Islet precursor cell (in vitro differentiated cells): ENCODE measurements around the gene CRYGS.
"Not testable (repeated sequence)": the region's sequence is repeated elsewhere in the genome, so short reads cannot be mapped to it uniquely, and the experiment has no call there.

ENCODE experiments used
- DNase-seq: peaks from one replicate; pipeline ENCODE4 v3.0.0-alpha.2; 2018

The CRYGS gene

DNA sequence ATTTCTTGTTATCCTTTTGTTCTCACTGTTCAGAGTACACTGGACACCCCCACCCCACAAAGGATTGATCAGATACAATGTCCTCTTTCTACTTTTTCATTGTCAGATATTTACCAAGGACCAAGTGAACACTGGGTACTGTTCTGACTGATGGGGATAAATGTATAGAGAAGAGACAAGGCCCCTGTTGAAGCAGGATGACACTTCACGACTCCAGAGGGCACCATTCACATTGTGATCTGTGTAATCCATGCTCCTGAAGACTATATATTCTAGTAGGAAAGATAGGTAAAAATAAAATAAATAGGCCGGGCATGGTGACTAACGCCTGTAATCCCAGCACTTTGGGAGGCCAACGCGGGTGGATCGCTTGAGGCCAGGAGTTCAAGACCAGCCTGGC, 7.2 kb upstream of the CRYGS start:
- no peak for DNase-seq

DNA sequence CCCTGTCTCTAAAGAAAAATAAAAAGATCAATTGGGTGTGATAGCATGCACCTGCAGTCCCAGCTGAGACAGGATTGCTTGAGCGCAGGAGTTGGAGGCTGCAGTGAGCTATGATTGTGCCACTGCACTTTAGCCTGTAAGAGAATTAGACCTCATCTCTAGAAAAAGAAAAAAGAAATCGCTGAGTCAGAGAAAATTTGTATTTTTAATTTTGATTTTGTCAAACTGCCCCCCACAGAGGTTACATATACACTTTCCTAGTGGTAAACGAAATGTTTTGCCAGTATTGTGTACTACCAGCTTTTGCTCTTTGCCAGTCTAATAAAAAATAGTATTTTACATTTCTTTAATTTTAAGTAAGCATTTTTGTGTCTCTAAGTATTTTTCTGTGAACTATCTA, 5.3 kb upstream of the CRYGS start:
- DNase-seq: no peak

GRCh38 chr3:186540835-186541226, 3.3 kb downstream of the CRYGS start:
- no peak for DNase-seq

DNA sequence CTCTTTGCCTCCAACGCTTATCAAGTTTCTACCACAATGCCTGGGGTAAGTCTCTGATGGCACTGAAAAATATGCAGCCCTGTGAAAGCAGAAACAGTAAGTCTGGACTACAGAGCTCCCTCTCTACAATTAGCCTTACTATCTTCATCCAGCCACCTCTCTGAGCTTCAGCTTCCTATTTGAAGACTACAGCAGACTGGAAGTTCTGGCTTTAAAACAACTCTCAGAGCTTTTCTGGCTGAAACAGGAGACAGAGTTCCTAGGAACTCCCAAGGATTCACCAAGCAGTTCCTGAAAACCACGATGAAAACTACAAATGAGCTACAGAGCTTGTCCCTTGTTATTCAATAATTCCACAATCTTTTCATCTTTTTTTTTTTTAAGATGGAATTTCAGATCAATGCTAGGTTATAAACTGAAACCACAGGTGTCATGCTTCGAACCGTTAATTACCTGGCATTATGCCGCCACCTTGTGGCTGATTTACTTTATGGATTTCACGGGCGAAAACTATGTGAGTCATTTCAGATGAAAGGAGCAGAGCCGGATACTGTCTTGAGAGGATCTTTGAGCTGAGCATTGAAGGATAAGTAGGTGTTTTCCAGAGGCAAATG, 3.9 kb downstream of the CRYGS start:
- DNase-seq: peak; percentile 82

GRCh38 chr3:186538779-186539178, 5.4 kb downstream of the CRYGS start:
- DNase-seq: no peak

- DNase-seq: no peak
Measured at GRCh38 chr3:186536883-186537844, 7.0 kb downstream of the CRYGS start.

GRCh38 chr3:186534113-186534669, 10.0 kb downstream of the CRYGS start:
- DNase-seq: no peak

DNA sequence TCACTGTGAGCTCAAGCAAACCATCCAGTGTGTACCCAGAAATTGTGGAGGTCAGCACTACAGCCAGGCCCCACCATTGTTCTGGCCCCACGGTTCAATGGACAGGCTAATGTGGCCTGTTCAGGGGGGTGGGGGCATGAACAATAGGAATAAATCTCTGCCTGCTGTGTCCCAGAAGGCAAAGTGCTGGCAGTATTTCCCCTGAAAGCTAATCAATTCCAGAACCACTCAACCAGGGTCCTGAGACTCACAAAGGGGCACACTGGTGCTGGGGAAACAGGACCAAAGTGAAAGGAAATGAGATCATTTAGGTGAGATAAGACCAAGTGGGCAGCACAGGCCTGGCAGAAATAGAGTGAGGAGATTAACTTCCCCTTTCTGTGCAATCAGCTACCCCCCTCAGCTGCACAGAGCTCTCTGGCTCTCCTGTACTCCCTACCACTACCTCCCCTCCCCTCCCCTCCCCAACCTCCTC, 11.5 kb downstream of the CRYGS start:
- DNase-seq: no peak

GRCh38 chr3:186531694-186532093, 12.5 kb downstream of the CRYGS start:
- not testable (repeated sequence) for DNase-seq

- no peak for DNase-seq
Measured at GRCh38 chr3:186530415-186530814, 13.8 kb downstream of the CRYGS start.

GRCh38 chr3:186529201-186529999, 14.8 kb downstream of the CRYGS start:
- DNase-seq: no peak

DNA sequence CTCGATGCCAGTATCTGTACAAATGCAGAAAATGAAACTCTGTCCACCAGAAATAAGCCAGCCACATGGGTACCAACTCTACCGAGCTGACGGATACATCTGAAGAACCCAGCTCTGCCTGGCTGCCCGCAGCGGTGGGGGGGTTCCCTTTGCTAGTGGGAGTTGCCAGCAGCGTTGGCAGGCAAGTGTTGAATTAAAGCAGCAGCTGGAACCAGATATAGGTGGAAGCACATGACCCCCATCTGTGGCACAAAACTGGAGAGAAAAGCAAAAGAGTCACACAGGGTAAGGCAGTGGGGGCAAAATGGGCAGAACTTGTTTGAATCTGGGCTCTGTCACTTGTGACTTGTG, 17.9 kb downstream of the CRYGS start:
- DNase-seq: no peak

GRCh38 chr3:186525369-186526255, 18.6 kb downstream of the CRYGS start:
- no peak for DNase-seq

DNA sequence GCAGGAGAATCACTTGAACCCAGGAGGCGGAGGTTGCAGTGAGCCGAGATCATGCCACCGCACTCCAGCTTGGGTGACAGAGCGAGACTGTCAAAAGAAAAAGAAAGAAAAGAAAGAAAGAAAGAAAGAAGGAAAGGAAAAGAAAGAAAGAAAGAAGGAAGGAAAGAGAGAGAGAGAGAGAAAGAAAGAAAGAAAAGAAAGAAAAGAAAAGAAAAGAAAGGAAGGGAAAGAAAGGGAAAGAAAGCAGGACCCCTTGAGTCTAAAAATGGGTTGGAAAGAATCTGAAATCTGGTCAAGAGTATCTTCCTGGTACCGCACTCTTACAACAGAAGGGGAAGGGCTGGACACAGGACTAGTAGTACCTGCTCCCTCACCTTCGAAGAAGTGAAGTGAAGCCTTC, 19.6 kb downstream of the CRYGS start:
- DNase-seq: no peak

DNA sequence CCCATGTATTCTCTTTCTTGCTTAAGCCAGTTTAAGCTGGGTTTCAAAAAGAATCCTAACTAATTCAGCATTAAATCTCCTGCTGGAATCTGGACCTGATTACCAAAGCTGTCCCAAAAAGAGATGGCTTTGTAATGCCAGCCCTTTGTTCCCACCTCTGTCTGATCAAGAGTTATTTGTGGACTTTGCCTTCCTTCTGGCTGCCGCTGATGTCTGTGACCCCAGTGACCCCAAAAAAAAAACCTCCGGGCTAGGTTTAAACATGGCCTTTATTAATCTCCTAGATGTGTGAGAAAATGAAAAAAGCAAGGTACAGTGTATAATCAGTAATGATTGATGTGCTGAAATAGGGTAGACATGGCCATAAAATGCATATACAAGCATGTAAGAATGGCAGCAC, 20.7 kb downstream of the CRYGS start:
- DNase-seq: no peak

DNA sequence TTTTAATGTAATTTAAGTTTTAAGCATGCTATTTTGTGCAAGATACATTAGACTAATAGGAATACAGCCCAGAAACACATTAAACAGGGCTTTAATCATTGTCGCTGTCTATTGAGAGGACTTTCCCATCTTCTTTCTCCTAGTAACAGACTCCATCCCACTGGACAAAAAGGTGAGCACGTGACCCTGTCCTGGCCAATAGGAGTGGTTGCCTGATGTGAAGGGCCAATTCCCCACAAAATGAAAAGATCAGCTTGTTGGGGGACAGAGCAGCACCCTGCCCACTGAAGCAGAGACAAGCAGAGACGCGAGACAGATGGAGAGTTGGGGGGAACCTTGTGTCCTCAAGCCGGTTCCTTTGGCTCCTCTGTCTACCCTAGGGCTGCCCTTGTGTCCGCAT, 21.2 kb downstream of the CRYGS start:
- DNase-seq: no peak

DNA sequence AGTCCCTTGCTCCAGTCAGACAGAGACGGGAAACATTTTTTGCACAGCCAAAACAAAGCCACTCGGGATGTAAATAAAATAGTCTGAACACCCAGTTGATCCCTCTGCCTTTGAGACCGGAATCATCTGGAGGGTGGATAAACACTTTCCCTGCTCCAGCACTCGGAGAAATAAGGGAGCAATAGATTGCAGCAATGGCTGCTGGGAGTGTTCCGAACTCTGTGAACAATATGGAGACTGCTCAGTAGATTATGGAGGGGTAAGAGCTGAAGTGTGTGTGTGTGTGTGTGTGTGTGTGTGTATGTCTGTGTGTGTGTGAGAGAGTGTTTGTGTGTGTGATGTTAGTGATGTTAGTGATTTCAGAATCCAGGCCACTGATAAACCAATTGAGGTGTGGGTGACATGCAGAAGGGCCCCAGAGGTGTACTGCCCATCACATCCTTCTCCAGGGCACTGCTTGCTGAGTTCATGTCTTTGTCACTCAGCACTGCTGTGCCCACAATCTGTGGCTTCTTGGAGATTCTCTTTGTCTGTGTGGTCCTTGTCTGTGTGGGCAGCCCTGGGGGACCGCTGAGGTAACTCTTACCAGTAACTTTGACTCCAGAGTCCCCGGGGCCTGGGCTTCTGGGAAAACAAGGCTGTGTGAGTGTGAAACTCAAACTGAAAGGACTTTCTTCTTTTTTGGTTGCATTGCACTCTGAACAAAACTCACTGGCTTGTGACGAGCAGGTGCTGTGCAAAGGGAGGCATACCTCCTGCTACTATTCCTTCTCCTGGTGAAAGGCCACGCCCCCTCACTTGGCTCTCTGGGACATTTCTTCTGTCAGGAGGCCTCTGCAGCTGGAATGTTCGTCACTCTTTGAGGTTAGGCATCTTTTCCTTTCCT, 23.0 kb downstream of the CRYGS start:
- DNase-seq: no peak

DNA sequence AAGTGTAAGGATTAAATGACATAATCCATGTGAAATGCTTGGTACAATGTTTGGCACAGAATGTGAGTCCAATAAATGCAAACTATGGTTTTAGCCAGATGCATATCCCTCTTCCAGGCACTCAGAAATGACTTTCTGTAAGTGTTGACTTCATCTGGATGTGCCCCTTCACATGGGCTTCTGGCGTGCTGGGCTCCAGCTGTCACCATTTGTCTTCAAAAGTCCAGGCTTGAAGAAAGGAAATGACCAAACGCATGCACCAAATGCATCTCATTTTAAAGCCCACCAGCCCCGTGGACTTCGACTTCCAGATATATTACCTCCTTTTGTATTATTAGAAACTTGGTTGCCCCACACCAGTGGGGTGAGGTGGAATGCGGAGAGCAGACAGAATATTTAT, 23.7 kb downstream of the CRYGS start:
- DNase-seq: no peak

GRCh38 chr3:186519021-186519658, 25.0 kb downstream of the CRYGS start:
- DNase-seq: no peak

DNA sequence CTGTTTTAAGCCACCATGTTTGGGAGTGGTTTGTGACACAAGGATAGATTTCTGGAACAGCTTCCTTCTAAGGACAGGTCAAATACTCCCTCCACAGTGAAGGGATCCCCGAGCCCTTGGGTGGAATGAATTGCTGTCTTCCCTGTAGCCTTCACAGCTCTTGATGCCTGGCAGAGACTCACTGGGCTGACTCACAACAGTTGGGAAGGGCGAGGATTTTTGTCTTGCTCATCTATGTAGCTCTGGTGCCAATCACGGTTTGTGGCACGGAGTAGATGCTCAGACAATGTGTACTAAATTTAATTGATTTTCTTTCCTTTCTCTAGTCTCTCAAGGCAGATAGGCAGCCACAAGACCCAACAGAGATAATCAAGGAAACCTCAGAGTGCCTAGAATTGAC, 27.0 kb downstream of the CRYGS start:
- no peak for DNase-seq

DNA sequence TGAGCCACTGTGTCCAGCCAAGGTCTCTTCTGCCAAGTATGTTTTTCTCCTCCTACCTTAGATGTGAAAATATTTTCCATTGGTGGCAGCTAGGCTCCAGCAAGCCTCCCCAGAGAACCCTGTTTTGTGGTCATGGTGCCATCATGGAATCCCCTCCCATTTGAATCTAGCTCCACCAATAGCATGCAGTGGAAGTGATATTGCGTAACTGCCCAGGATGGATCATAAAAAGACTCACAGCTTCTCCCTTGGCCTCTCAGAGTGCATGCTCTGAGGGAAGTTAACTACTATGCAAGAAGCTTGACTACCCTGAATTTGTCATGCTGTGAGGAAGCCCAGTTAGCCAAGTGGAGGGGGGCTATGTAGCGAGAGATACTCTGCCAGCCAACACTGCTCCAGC, 27.5 kb downstream of the CRYGS start:
- DNase-seq: no peak
